Measurements from ENCODE around the gene NQO2.
"Not testable (repeated sequence)": the region's sequence is repeated elsewhere in the genome, so short reads cannot be mapped to it uniquely, and the experiment has no call there.

The NQO2 gene

GRCh38 chr6:2989332-2990247, 10.1 kb upstream of the NQO2 start:
- peak; percentile 89 for DNase-seq (ENCODE audit: low read depth, low spot score)

- no peak for DNase-seq (ENCODE audit: low read depth, low spot score)
These were observed 9.3 kb upstream of the NQO2 start for GRCh38 chr6:2990248-2990931.

DNA sequence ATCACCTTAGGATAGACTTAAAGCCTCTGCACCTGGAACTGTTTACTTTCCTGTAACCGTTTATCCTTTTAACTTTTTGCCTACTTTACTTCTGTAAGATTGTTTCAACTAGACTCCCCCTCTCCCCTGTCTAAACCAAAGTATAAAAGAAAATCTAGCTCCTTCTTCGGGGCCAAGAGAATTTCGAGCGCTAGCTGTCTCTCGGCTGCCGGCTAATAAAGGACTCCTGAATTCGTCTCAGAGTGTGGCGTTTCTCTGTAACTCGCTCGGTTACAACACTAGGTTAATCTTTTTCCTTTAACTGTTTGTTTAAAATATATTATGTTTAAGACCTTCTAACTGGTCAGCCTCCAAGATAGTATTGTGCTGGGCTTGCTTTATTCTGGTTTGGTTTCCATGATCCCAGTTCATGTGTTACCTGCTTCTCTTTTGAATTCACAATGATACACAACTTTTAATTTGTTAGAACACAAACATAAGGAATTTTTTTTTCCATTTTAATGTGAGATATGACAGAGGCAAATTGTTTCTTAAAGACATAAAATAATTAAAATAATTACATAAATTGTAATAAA, 8.7 kb upstream of the NQO2 start:
- no peak for DNase-seq (ENCODE audit: low read depth, low spot score)

- no peak for DNase-seq (ENCODE audit: low read depth, low spot score)
These were observed 7.2 kb upstream of the NQO2 start for GRCh38 chr6:2992330-2992979.

- DNase-seq (ENCODE audit: low read depth, low spot score) = no peak
These were observed 5.9 kb upstream of the NQO2 start for GRCh38 chr6:2993755-2994317.

DNA sequence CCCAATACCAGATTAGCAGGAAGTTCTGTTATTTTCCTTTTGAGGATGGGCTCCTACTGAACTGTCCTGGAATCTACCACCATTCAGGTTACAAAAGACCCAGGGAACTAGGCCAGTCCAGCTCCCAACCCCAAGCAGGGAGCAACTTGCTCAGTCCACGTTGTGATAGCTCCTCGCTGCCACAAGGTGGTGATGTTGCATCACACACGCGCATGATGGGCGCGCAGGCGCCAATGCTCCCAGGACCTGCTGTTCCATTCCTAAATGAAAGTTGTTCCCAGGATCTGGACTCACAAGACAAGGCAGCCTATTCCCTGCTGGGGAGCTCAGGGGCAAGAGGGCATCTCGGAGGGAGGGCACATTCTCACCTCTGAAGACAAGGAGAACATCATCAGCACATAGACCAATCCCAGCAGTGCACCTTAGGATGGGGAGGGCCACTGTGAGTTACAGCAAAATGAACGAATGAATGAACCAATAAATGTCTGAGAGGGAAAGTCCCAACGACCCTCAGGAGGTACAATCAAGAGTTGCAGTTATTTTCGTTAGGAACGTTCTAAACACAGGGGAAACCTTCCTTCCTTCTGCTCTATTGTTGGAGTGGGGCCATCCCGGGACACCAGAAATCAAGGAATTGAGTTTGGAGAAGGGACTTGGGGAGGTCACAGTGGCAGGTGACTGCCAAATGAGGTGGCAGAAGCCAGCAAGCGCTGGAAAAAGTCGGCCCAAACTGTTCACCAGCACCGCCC, 1.3 kb upstream of the NQO2 start:
- not testable (repeated sequence) for DNase-seq (ENCODE audit: low read depth, low spot score)

GRCh38 chr6:2998998-2999617, 586 bp upstream of the NQO2 start:
- DNase-seq (ENCODE audit: low read depth, low spot score) = no peak

GRCh38 chr6:3001146-3001772, 1.6 kb downstream of the NQO2 start:
- no peak for DNase-seq (ENCODE audit: low read depth, low spot score)

DNA sequence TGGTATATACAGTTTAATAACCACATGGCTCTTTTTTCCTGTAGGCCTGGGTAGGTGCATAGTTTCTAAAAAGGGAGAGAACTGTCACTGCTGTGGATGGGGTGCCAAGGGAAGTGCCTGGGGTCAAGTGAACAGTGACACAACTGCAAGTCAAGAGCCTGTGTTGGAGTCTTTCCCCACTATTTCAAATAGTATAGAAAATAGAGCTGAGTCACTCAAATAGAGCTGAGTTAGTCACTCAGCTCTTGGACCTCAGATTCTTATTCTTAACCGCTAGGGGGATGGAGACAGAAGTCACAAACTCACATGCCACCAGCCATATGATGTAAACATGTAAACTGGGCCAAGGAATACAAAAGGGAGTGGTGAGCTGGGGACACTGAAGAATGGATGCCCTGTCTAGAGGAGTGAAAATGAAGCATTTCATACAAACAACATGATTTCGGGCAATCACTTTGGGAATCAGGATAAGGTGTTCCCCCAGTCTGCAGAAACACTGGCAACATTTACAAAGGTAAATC, 2.1 kb downstream of the NQO2 start:
- DNase-seq (ENCODE audit: low read depth, low spot score) = no peak

DNA sequence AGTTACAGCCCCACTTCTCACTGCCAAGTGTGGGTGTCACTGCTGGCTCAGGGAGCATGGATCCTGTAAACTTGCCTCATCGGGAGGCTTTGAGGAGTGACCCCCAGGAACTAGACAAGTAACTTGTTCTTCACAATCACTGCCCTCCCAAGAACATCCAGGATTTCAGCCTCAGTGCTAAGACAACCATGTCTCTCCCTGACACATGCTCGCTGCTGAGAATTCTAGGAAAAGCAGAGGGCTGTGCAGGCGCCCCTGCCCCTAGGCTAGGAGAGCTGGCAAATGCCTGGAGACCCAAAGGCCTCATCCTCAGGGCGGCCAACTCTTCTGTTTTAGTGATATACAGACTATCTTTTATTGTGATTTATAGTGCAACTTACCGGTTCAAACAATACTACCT, 3.5 kb downstream of the NQO2 start:
- DNase-seq (ENCODE audit: low read depth, low spot score) = not testable (repeated sequence)

GRCh38 chr6:3005077-3005476, 5.4 kb downstream of the NQO2 start:
- DNase-seq (ENCODE audit: low read depth, low spot score) = no peak

DNA sequence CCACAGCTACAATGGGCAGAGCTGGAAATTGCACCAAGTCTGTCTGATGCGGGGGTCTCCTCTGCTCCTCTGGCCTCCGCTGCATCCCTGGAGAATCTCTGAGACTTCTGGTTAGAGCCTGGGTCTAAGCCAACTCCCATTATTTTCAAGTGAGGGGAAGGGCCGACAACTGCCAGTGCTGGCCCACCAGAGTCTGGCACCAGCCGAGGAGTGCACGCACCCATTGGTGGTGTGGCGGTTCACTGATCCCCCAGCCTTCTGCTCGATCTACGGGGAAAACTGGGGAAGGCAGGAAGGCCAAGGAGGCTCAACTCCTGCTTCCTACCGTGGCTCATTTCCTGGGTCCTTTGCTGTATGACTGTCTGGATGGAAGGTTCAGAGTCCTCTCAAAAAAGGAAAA, 6.2 kb downstream of the NQO2 start:
- no peak for DNase-seq (ENCODE audit: low read depth, low spot score)

- no peak for DNase-seq (ENCODE audit: low read depth, low spot score)
These were observed 6.8 kb downstream of the NQO2 start for GRCh38 chr6:3006476-3006875.

DNA sequence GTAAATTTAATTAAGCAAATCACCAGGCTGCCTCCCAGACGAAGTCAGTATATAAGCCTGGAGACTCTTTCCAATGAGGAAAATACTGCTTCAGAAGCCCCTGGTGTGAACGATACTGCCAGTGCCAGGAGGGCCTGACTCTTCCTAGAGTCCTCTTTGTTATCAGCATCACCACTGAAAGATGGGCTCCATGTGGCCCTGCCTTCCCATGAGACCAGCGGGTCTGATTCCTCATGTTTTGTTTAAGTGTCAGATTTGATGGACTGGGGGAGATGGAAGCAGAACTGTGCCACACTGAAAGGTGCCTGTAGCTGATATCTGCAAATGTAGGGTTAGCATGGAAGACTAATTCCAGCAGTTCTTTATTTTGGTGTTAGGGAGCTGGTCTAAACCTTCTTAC, 7.9 kb downstream of the NQO2 start:
- no peak for DNase-seq (ENCODE audit: low read depth, low spot score)

- DNase-seq (ENCODE audit: low read depth, low spot score) = not testable (repeated sequence)
These were observed 9.1 kb downstream of the NQO2 start for GRCh38 chr6:3008712-3009265.

DNA sequence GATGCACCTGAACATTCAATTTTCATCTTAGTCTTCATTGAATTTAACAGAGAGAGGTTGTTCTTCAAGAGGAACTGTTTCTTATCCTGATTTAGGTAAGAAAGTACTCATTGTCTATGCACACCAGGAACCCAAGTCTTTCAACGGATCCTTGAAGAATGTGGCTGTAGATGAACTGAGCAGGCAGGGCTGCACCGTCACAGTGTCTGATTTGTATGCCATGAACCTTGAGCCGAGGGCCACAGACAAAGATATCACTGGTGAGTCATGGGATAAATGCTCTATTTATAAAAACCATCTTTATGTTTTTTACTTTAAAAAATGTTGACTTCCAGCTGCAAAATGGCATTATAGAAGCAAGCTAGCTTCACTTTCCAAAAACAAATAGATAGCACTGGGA, 10.2 kb downstream of the NQO2 start:
- DNase-seq (ENCODE audit: low read depth, low spot score) = no peak

DNA sequence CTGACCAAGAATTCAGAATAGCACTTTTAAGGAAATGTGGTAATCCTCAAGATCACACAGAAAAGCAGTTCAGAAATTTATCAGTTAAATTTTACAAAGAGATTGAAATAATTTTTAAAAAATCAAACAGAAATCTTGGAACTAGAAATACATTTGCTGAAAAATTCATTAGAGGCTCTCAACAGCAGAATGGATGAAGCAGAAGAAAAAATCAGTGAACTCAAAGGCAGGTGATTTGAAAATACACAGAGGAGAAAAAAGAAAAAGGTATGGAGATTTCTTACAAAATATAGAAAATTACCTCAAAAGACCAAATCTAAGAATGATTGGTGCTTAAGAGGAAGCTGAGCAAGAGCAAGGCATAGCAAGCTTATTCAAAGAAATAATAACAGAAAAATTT, 11.5 kb downstream of the NQO2 start:
- DNase-seq (ENCODE audit: low read depth, low spot score) = no peak

DNA sequence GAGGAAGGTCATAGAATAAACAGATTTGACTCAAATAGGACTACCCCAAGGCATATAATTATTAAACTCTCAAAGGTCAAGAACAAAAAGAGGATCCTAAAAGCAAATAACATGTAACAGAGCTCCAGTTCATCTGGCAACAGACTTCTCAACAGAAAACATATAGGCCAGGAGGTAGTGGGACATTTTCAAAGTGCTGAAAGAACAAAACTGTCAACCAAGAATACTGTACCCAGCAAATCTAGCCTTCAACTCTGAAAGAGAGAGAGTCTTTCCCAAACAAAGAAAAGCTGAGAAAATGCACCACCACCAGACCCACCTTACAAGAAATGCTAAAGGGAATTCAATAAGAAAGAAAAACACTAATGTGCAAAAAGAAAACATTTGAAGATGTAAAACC, 11.9 kb downstream of the NQO2 start:
- DNase-seq (ENCODE audit: low read depth, low spot score) = no peak

- DNase-seq (ENCODE audit: low read depth, low spot score) = no peak
These were observed 13.8 kb downstream of the NQO2 start for GRCh38 chr6:3013486-3013885.
